K562 (cell line): ENCODE measurements around the gene SHLD1. TPM values are rescaled to one million over a fixed set of nuclear protein-coding genes. Genes with fewer than 3 reads are reported as not detected.
A peak's percentile ranks its signal among the peaks of the same experiment; 100 is the strongest.

Source experiments
- ATAC-seq: fragments of 200-7000 bp; cut with Tn5 transposase; 3 replicates; pipeline ENCODE4 v1.9.1; 2020; ENCODE audit warnings: moderate library complexity
- BruUV-seq: library from RNA; stranded (reverse); fragments of 400-500 nt; replicated peaks from 2 replicates; lab custom pipeline; 2021; lab: Mats Ljungman, UMichigan
- CTCF ChIA-PET: fragments of 300-600 bp; formaldehyde crosslinking; extraction: SDS; loops from one replicate; lab custom pipeline; 2021; ENCODE audit warnings: low intra/inter-chr PET ratio; lab: Yijun Ruan, JAX
- POLR2A ChIA-PET: fragments of 300-600, 350-650 bp; sonication (Branson Sonifier 250); formaldehyde crosslinking; extraction: SDS; loops from one replicate; lab custom pipeline; 2021; ENCODE audit warnings: antibody characterized with exemption, inconsistent platforms; lab: Yijun Ruan, JAX
- DNase-seq, 4 experiments: peaks; one replicate each; pipeline versions ENCODE4 v3.0.0 to v3.0.0-alpha.2; 2011 to 2018; ENCODE audit warnings: low spot score in 3 of 4, mixed read lengths in 3 of 4; ENCODE audit errors: extremely low read depth in 1 of 4
- FAIRE-seq: peaks from 2 replicates; lab custom pipeline; 2011; peaks lifted over from hg19 to GRCh38; lab: Jason Lieb, UNC
- H2AFZ ChIP-seq: 2 replicates; pipeline ENCODE4 v1.6.0; 2011; ENCODE audit warnings: low read depth, low read length, control low read depth, inconsistent platforms
- H3K27ac ChIP-seq: fragments of 200-600 bp; 3 replicates; pipeline ENCODE4 v1.8.0; 2011; ENCODE audit warnings: low read depth, mild to moderate bottlenecking, control low read depth, inconsistent platforms, low read length, moderate library complexity, mixed read lengths; ENCODE audit errors: extremely low read depth
- H3K27me3 ChIP-seq, 2 experiments: fragments of 300-600 bp in 1 of 2; 2 replicates in 1 of 2; 3 replicates in 1 of 2; pipeline versions ENCODE4 v1.6.0 to v1.8.0; 2011; ENCODE audit warnings: inconsistent platforms in 2 of 2, low read length in 2 of 2, mild to moderate bottlenecking in 1 of 2, mixed read lengths in 1 of 2, moderate library complexity in 1 of 2; ENCODE audit not compliant: control insufficient read depth in 2 of 2, insufficient read depth in 2 of 2
- H3K36me3 ChIP-seq: fragments of 300-600 bp; 3 replicates; pipeline ENCODE4 v1.8.0; 2011; ENCODE audit warnings: mild to moderate bottlenecking, low read length, inconsistent platforms; ENCODE audit not compliant: control insufficient read depth, insufficient read depth
- H3K4me1 ChIP-seq, 2 experiments: fragments of 200-600 bp in 1 of 2; replicated peaks in 1 of 2; 2 replicates in 1 of 2; 3 replicates in 1 of 2; pipeline versions ENCODE4 v1.5.1 to v1.8.0; 2011; ENCODE audit warnings: inconsistent platforms in 2 of 2, low read length in 2 of 2, mild to moderate bottlenecking in 1 of 2, mixed read lengths in 1 of 2, moderate library complexity in 1 of 2; ENCODE audit not compliant: control insufficient read depth in 2 of 2, insufficient read depth in 2 of 2
- H3K4me2 ChIP-seq: 2 replicates; pipeline ENCODE4 v1.6.1; 2011; ENCODE audit warnings: low read length, control low read depth, inconsistent platforms, mixed read lengths; ENCODE audit not compliant: insufficient read depth
- H3K4me3 ChIP-seq: fragments of 200-600 bp; sonication (generic), shearing (Covaris generic); 2 replicates; pipeline ENCODE4 v1.5.1; 2016; ENCODE audit warnings: control low read depth, inconsistent platforms
- H3K79me2 ChIP-seq: fragments of 200-600 bp; 3 replicates; pipeline ENCODE4 v1.8.0; 2011; ENCODE audit warnings: low read length, inconsistent platforms; ENCODE audit not compliant: control insufficient read depth, insufficient read depth
- H3K9ac ChIP-seq, 2 experiments: 2 replicates each; pipeline versions ENCODE4 v1.6.0 to v1.6.1; 2011; ENCODE audit warnings: low read depth in 2 of 2, low read length in 2 of 2, control low read depth in 1 of 2, inconsistent platforms in 1 of 2, mild to moderate bottlenecking in 1 of 2, mixed read lengths in 1 of 2; ENCODE audit not compliant: insufficient read depth in 1 of 2
- H3K9me1 ChIP-seq: one replicate; pipeline ENCODE4 v1.6.0; 2011; ENCODE audit warnings: inconsistent platforms, mild to moderate bottlenecking, low read length, moderate library complexity; ENCODE audit not compliant: control insufficient read depth, insufficient read depth
- H3K9me3 ChIP-seq: replicated peaks from 2 replicates; pipeline ENCODE4 v1.5.1; 2011; ENCODE audit warnings: low read depth, low read length, inconsistent platforms; ENCODE audit not compliant: control insufficient read depth, insufficient read depth
- H4K20me1 ChIP-seq: replicated peaks from 2 replicates; pipeline ENCODE4 v1.6.1; 2011; ENCODE audit warnings: low read length, inconsistent platforms, mixed read lengths; ENCODE audit not compliant: control insufficient read depth, insufficient read depth
- ARNT ChIP-seq, 2 experiments: fragments of 450-650 bp; IDR thresholded peaks; 2 replicates each; pipeline ENCODE4 v1.6.1; 2016; ENCODE audit warnings: mild to moderate bottlenecking in 1 of 2
- BHLHE40 ChIP-seq: IDR thresholded peaks from 2 replicates; pipeline ENCODE4 v1.6.1; 2011; ENCODE audit warnings: low read length, improper control_type of control experiment
- CBFA2T3 ChIP-seq: fragments of 450-650 bp; IDR thresholded peaks from 2 replicates; pipeline ENCODE4 v1.6.1; 2017
- CBX1 ChIP-seq: sonication (generic); IDR thresholded peaks from 2 replicates; pipeline ENCODE4 v1.6.1; 2016; ENCODE audit warnings: antibody characterized with exemption, low read depth, mild to moderate bottlenecking
- DMBX1 ChIP-seq: fragments of 250-450 bp; sonication (Bioruptor Pico); IDR thresholded peaks from 2 replicates; pipeline ENCODE4 v1.8.0; 2022; ENCODE audit warnings: inconsistent platforms, mild to moderate bottlenecking, moderate library complexity, borderline replicate concordance
- FOSL1 ChIP-seq: fragments of 200-800 bp; sonication (Bioruptor generic); conservative IDR thresholded peaks from 2 replicates; pipeline ENCODE4 v1.6.1; 2016; ENCODE audit warnings: missing genetic modification characterization, missing compliant biosample characterization
- FOXK2 ChIP-seq, 2 experiments: fragments of 450-650 bp; IDR thresholded peaks in 1 of 2; conservative IDR thresholded peaks in 1 of 2; 2 replicates each; pipeline ENCODE4 v1.6.1; 2016; ENCODE audit warnings: low read depth in 2 of 2, mild to moderate bottlenecking in 1 of 2
- JUN ChIP-seq, 2 experiments: sonication (generic) in 1 of 2; formaldehyde crosslinking in 1 of 2; IDR thresholded peaks; 2 replicates each; pipeline versions ENCODE4 v1.6.1 to v1.8.0; 2012 to 2022; ENCODE audit warnings: borderline replicate concordance in 2 of 2, mild to moderate bottlenecking in 2 of 2, improper control_type of control experiment in 1 of 2, low read depth in 1 of 2, low read length in 1 of 2, missing genetic modification reagents in 1 of 2
- MCM2 ChIP-seq: fragments of 450-650 bp; IDR thresholded peaks from 2 replicates; pipeline ENCODE4 v1.6.1; 2017; ENCODE audit warnings: low read depth, mild to moderate bottlenecking
- MTA2 ChIP-seq: fragments of 450-650 bp; IDR thresholded peaks from 2 replicates; pipeline ENCODE4 v1.6.1; 2016; ENCODE audit warnings: low read depth
- NBN ChIP-seq: fragments of 450-650 bp; IDR thresholded peaks from 2 replicates; pipeline ENCODE4 v1.6.1; 2016; ENCODE audit warnings: low read depth, mild to moderate bottlenecking
- NCOA1 ChIP-seq: fragments of 450-650 bp; IDR thresholded peaks from 2 replicates; pipeline ENCODE4 v1.6.1; 2016; ENCODE audit warnings: low read depth
- NEUROD1 ChIP-seq: fragments of 150-350 bp; IDR thresholded peaks from 2 replicates; pipeline ENCODE4 v1.6.1; 2014; ENCODE audit warnings: borderline replicate concordance, low read length, low read depth; ENCODE audit not compliant: partially characterized antibody
- NFXL1 ChIP-seq: fragments of 450-650 bp; formaldehyde crosslinking; IDR thresholded peaks from 2 replicates; pipeline ENCODE4 v1.4.0; 2021; ENCODE audit warnings: mild to moderate bottlenecking
- NONO ChIP-seq, 2 experiments: fragments of 200-400 bp in 1 of 2; fragments of 450-650 bp in 1 of 2; formaldehyde crosslinking in 1 of 2; IDR thresholded peaks; 2 replicates each; pipeline ENCODE4 v1.6.1; 2017; ENCODE audit warnings: low read depth in 2 of 2, mild to moderate bottlenecking in 2 of 2, moderate library complexity in 2 of 2, low read length in 1 of 2
- POLR2AphosphoS5 ChIP-seq: IDR thresholded peaks from 2 replicates; pipeline ENCODE4 v1.6.1; 2011; ENCODE audit warnings: mild to moderate bottlenecking, low read depth, low read length, moderate library complexity; ENCODE audit not compliant: control insufficient read depth, insufficient read depth
- SAFB ChIP-seq: fragments of 200-400 bp; formaldehyde crosslinking; IDR thresholded peaks from 2 replicates; pipeline ENCODE4 v1.6.1; 2017; ENCODE audit warnings: low read depth, low read length, borderline replicate concordance
- SMARCA4 ChIP-seq: fragments of 450-650 bp; IDR thresholded peaks from 2 replicates; pipeline ENCODE4 v1.6.1; 2016
- STAT5A ChIP-seq: IDR thresholded peaks from 2 replicates; pipeline ENCODE4 v1.6.1; 2012; ENCODE audit warnings: low read length, inconsistent platforms, borderline replicate concordance
- TAF9B ChIP-seq: fragments of 450-650 bp; IDR thresholded peaks from 2 replicates; pipeline ENCODE4 v1.6.1; 2018; ENCODE audit warnings: mild to moderate bottlenecking; ENCODE audit not compliant: partially characterized antibody
- TARDBP ChIP-seq: fragments of 450-650 bp; IDR thresholded peaks from 2 replicates; pipeline ENCODE4 v1.6.1; 2016
- TCF3 ChIP-seq: sonication (generic); formaldehyde crosslinking; IDR thresholded peaks from 2 replicates; pipeline ENCODE4 v1.4.0; 2020; ENCODE audit warnings: mild to moderate bottlenecking, missing genetic modification reagents
- WGBS: fragments of 100-300 bp; shearing (Covaris generic); methylation state at CpG from one replicate; pipeline ENCODE4 v1.1.6; 2016; ENCODE audit warnings: low coverage, mixed read lengths; ENCODE audit not compliant: insufficient coverage; ENCODE audit errors: missing lambda C conversion rate; 5-methylcytosine and 5-hydroxymethylcytosine counted together
- in situ Hi-C: fragments of 300-500 bp; cut with MboI; formaldehyde crosslinking; loops from 4 replicates; pipeline ENCODE4 v1.15.0; 2018; ENCODE audit warnings: inconsistent platforms, mixed read lengths
- intact Hi-C: fragments of 100-400 bp; cut with micrococcal nuclease; formaldehyde crosslinking; loops from 2 replicates; pipeline ENCODE4 v1.14.2; 2022
- polyA plus RNA-seq, 8 experiments: library from polyadenylated mRNA; depleted of rRNA in 4 of 8; stranded (reverse) in 5 of 8; unstranded in 3 of 8; fragments of >200 nt; fragmentation: Nextera tagmentation in 2 of 8; fragmentation: Illumina TruSeq in 1 of 8; extraction: Ambion mirVana in 2 of 8; extraction: Trizol in 1 of 8; gene quantifications; 2 replicates each; pipeline versions ENCODE4 v1.2.1 to v1.2.3, GENCODE V29; 2011 to 2014; ENCODE audit warnings: inconsistent platforms in 1 of 8, missing spikeins in 1 of 8
- total RNA-seq, 7 experiments: library from RNA; depleted of rRNA in 6 of 7; stranded (reverse); fragments of >200 nt in 6 of 7; fragmentation: Illumina TruSeq in 2 of 7; extraction: Trizol in 2 of 7; gene quantifications; 2 replicates each; pipeline versions ENCODE4 v1.2.1 to v1.2.3, GENCODE V29; 2011 to 2021; ENCODE audit warnings: low replicate concordance in 1 of 7
- TF ChIP-seq, protein P1 (sequence below): fragments of 250-450 bp; sonication (Bioruptor Pico); IDR thresholded peaks from 2 replicates; pipeline ENCODE4 v1.8.0; 2021; ENCODE audit warnings: moderate library complexity, mild to moderate bottlenecking, inconsistent platforms
- TF ChIP-seq, protein P2 (sequence below): sonication (generic); formaldehyde crosslinking; IDR thresholded peaks from 2 replicates; pipeline ENCODE4 v1.9.0; 2022; ENCODE audit warnings: mild to moderate bottlenecking, missing genetic modification reagents

The SHLD1 gene
- total and polyA plus RNA-seq, 9 of the 15 experiments (the other 6 are each of a cell fraction or from before 2014, with no cell fraction given): 3.7 to 21.6 (median 8.2) TPM

DNA sequence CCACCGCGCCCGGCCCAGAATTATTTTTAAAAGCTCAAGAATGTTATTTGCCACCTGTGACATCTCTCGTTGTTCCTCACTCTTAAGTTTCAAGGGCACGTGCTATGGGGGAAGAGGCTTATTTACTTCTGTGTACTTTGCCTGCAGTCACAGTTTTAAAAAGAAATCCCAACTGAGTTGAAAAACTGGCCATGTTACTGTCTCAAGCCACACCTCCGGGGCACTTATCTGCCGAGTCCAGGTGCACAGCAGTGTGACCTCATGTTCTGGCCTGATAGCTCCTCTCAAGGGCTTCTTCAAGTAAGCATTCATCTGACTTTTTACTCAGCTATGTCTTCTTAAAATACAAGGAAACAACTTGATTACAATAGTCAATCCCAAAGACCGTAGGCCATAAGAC lies 34.5 kb downstream of the SHLD1 start:
- H2AFZ ChIP-seq: peak overlapping the region; percentile 42; the same call in 1 of the 2 replicates
- CTCF ChIA-PET: no interaction called here
- no peaks in the 10 kb centered on the region for H3K9me3 ChIP-seq
- peak; percentile 83 for ATAC-seq
- peaks cover 3% of the 10 kb centered on the region; the same call in 1 of the 3 replicates for H3K36me3 ChIP-seq
- FAIRE-seq: peak; percentile 98
- H3K4me1 ChIP-seq: peaks cover 43% of the 10 kb centered on the region in 2 experiments
- no peaks in the 10 kb centered on the region; the same call in 2 of the 3 replicates for H3K79me2 ChIP-seq
- no peak overlapping the region for H3K4me3 ChIP-seq
- in situ Hi-C loops: loop anchor here (25.0 kb wide), 1 partner anchor 222 kb away; no protein-coding TSS in a partner anchor
- BruUV-seq: no TSS peak
- H3K9ac ChIP-seq: peak overlapping the region in 1 of 2 experiments; percentile 37; a peak in 2 of 4 replicates
- peak overlapping the region; percentile 79 for H3K27ac ChIP-seq
- H3K4me2 ChIP-seq: peak overlapping the region; percentile 55
- no peaks in the 10 kb centered on the region for H3K9me1 ChIP-seq
- POLR2A ChIA-PET: interaction anchor here (1.0 to 2.5 kb wide), 7 partner anchors 10 to 233 kb away, joined by 3 to 8 read pairs (median 4); no protein-coding TSS in a partner anchor
- no peaks in the 10 kb centered on the region for H4K20me1 ChIP-seq
- 1% methylated on average over 7 of the region's 8 CpGs for WGBS
- peak; percentile 82 to 93 (median 84) for DNase-seq
- H3K27me3 ChIP-seq: no peaks in the 10 kb centered on the region
- intact Hi-C loops: loop anchor here (2.0 to 10.0 kb wide), 7 partner anchors 24 to 293 kb away; partner anchors contain the start of gene SHLD1
- peak; percentile 94 to 98 for TF ChIP-seq FOXK2 (conservative IDR thresholded peaks at IDR 0.05 in 1 of 2, IDR thresholded peaks at IDR 0.05 in 1 of 2; ENCODE audit: low read depth in 2 of 2)
- TF ChIP-seq NONO (IDR thresholded peaks at IDR 0.05; ENCODE audit: low read depth in 2 of 2, low read length in 1 of 2): peak in 1 of 2 experiments; percentile 72; a peak in 1 of 4 replicates
- peak; percentile 22; the same call in 1 of the 2 replicates for TF ChIP-seq TARDBP
- TF ChIP-seq, protein P1, sequence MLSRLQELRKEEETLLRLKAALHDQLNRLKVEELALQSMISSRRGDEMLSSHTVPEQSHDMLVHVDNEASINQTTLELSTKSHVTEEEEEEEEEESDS: no peak
- TF ChIP-seq, protein P2, sequence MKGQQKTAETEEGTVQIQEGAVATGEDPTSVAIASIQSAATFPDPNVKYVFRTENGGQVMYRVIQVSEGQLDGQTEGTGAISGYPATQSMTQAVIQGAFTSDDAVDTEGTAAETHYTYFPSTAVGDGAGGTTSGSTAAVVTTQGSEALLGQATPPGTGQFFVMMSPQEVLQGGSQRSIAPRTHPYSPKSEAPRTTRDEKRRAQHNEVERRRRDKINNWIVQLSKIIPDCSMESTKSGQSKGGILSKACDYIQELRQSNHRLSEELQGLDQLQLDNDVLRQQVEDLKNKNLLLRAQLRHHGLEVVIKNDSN (CRISPR knock-in tag): 0 out of 2 replicates have a peak, but pooled peaks have one; percentile 31
- no peak for TF ChIP-seq NFXL1 (CRISPR knock-in tag)
- 0 out of 2 replicates have a peak, but pooled peaks have one; percentile 48 for TF ChIP-seq NBN
- TF ChIP-seq NEUROD1: peak; percentile 59
- TF ChIP-seq SMARCA4: peak; percentile 93
- TF ChIP-seq NCOA1: peak; percentile 42; the same call in 1 of the 2 replicates
- TF ChIP-seq JUN (IDR thresholded peaks at IDR 0.05; ENCODE audit: borderline replicate concordance, low read depth, low read length): peak; percentile 70
- TF ChIP-seq JUN (CRISPR knock-in tag; IDR thresholded peaks at IDR 0.05; ENCODE audit: borderline replicate concordance): no peak
- peak; percentile 96 for TF ChIP-seq CBFA2T3
- TF ChIP-seq BHLHE40: peak; percentile 92
- TF ChIP-seq ARNT (IDR thresholded peaks at IDR 0.05): 0 out of 4 replicates have a peak, but pooled peaks of 1 of the 2 experiments have one; percentile 41
- TF ChIP-seq TAF9B: peak; percentile 38
- TF ChIP-seq FOSL1: peak; percentile 65
- TF ChIP-seq STAT5A: peak; percentile 86
- peak; percentile 92 for TF ChIP-seq MTA2
- no peak for TF ChIP-seq CBX1
- peak; percentile 98 for TF ChIP-seq TCF3
- no peak for TF ChIP-seq MCM2
- no peak for TF ChIP-seq SAFB
- peak; percentile 95 for TF ChIP-seq POLR2AphosphoS5
- TF ChIP-seq DMBX1: peak; percentile 44; the same call in 1 of the 2 replicates
